Lower lobe of right lung (tissue), 2 donors: ENCODE data around the gene CCM2L. TPM values are rescaled to one million over a fixed set of nuclear protein-coding genes. Genes with fewer than 3 reads are reported as not detected.

Experiments
- ATAC-seq, 2 donors: fragments of 200-7000 bp; cut with Tn5 transposase; one replicate each; pipeline ENCODE4 v1.9.1; 2020 to 2022; ENCODE audit warnings: mild to moderate bottlenecking in 2 of 2, moderate library complexity in 2 of 2
- DNase-seq: peaks from one replicate; pipeline ENCODE4 v3.0.0-alpha.2; 2020
- H3K27ac ChIP-seq: fragments of 200-600 bp; one replicate; pipeline ENCODE4 v1.8.0; 2022
- H3K27me3 ChIP-seq: fragments of 200-600 bp; one replicate; pipeline ENCODE4 v1.8.0; 2022; ENCODE audit warnings: low read depth
- H3K36me3 ChIP-seq: fragments of 200-600 bp; one replicate; pipeline ENCODE4 v1.8.0; 2022; ENCODE audit warnings: mild to moderate bottlenecking
- H3K4me1 ChIP-seq: fragments of 200-600 bp; one replicate; pipeline ENCODE4 v1.8.0; 2022
- H3K4me3 ChIP-seq: fragments of 200-600 bp; one replicate; pipeline ENCODE4 v1.8.0; 2022; ENCODE audit warnings: mild to moderate bottlenecking
- H3K9me3 ChIP-seq: fragments of 200-600 bp; one replicate; pipeline ENCODE4 v1.8.0; 2022
- intact Hi-C: fragments of 100-400 bp; cut with DNase I; formaldehyde crosslinking; loops from one replicate; pipeline ENCODE4 v1.11.0; 2022
- total RNA-seq: library from RNA; stranded (reverse); fragmentation: NEBNext Ultra II Directional; extraction: Animal tissue kit (Norgen Biotek cat#: 25700); gene quantifications from one replicate; pipeline ENCODE4 v1.2.1, GENCODE V29; 2021
- TF ChIP-seq, protein P1 (sequence below): fragments of 200-600 bp; IDR thresholded peaks from one replicate; pipeline ENCODE4 v1.8.0; 2022; ENCODE audit warnings: antibody characterized with exemption, mild to moderate bottlenecking
- donor health status: DM: no; HTN: yes; CAD: no; lungs with severe emphysema.

The CCM2L gene
- total RNA-seq, 1 donor from 2014 or later = 18.8 TPM

- intact Hi-C loops = no loop called here
- H3K27me3 ChIP-seq = peaks cover 28% of the 10 kb centered on the region
Measured at GRCh38 chr20:32021091-32021490, 10.9 kb downstream of the CCM2L start.

GRCh38 chr20:32024683-32025295, 14.6 kb downstream of the CCM2L start:
- intact Hi-C loops = no loop called here
- Histone ChIP-seq H3K9me3 (no peaks in the 10 kb centered on the region), H3K27me3 (peaks cover 24% of the 10 kb centered on the region), H3K4me3 (no peak overlapping the region), H3K4me1 (peaks cover 2% of the 10 kb centered on the region), H3K27ac (no peak overlapping the region), H3K36me3 (peaks cover 12% of the 10 kb centered on the region)
- TF ChIP-seq, protein P1, sequence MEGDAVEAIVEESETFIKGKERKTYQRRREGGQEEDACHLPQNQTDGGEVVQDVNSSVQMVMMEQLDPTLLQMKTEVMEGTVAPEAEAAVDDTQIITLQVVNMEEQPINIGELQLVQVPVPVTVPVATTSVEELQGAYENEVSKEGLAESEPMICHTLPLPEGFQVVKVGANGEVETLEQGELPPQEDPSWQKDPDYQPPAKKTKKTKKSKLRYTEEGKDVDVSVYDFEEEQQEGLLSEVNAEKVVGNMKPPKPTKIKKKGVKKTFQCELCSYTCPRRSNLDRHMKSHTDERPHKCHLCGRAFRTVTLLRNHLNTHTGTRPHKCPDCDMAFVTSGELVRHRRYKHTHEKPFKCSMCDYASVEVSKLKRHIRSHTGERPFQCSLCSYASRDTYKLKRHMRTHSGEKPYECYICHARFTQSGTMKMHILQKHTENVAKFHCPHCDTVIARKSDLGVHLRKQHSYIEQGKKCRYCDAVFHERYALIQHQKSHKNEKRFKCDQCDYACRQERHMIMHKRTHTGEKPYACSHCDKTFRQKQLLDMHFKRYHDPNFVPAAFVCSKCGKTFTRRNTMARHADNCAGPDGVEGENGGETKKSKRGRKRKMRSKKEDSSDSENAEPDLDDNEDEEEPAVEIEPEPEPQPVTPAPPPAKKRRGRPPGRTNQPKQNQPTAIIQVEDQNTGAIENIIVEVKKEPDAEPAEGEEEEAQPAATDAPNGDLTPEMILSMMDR = no peak
- ATAC-seq (no peak), DNase-seq (no peak)

More at GRCh38 chr20:32021091-32021490, 10.9 kb downstream of the CCM2L start:
- Histone ChIP-seq H3K36me3 (peaks cover 8% of the 10 kb centered on the region), H3K4me1 (peaks cover 13% of the 10 kb centered on the region), H3K4me3 (no peak overlapping the region), H3K9me3 (no peaks in the 10 kb centered on the region), H3K27ac (no peak overlapping the region)
- ATAC-seq (no peak), DNase-seq (no peak)
- TF ChIP-seq, protein P1 = no peak

GRCh38 chr20:32027643-32028042, 17.4 kb downstream of the CCM2L start:
- intact Hi-C loops = no loop called here
- H3K27ac ChIP-seq = no peak overlapping the region
- no peak overlapping the region for H3K4me3 ChIP-seq
- TF ChIP-seq, protein P1 = no peak
- peaks cover 19% of the 10 kb centered on the region for H3K36me3 ChIP-seq
- no peak for DNase-seq
- ATAC-seq = no peak
- peaks cover 11% of the 10 kb centered on the region for H3K27me3 ChIP-seq
- no peaks in the 10 kb centered on the region for H3K9me3 ChIP-seq
- peaks cover 12% of the 10 kb centered on the region for H3K4me1 ChIP-seq

- intact Hi-C loops = no loop called here
Measured at GRCh38 chr20:32028647-32029372, 18.6 kb downstream of the CCM2L start.

DNA sequence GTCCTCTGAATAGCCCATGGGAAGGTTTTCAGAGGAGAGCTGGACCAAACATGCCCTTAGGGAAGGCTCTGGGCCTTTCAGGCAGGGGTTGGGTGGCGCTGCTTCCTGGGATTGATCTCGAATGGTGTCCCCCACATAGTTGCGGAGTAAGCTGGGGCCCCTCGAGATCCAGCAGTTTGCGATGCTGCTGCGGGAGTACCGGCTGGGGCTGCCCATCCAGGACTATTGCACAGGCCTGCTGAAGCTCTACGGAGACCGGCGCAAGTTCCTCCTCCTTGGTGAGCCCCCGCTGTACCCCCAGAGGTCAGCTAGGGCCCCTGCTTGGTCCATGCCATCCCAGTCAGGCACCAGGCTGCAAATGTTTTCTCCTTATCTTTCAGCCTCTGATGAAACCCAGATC, 19.3 kb downstream of the CCM2L start:
- H3K27me3 ChIP-seq = peaks cover 8% of the 10 kb centered on the region
- peaks cover 15% of the 10 kb centered on the region for H3K36me3 ChIP-seq
- H3K9me3 ChIP-seq = no peaks in the 10 kb centered on the region
- H3K4me3 ChIP-seq = no peak overlapping the region
- intact Hi-C loops = no loop called here
- H3K4me1 ChIP-seq = peaks cover 27% of the 10 kb centered on the region
- H3K27ac ChIP-seq = no peak overlapping the region
- DNase-seq (no peak), ATAC-seq (no peak)
- TF ChIP-seq, protein P1 = no peak

More at GRCh38 chr20:32028647-32029372, 18.6 kb downstream of the CCM2L start:
- Histone ChIP-seq H3K4me3 (no peak overlapping the region), H3K27me3 (peaks cover 7% of the 10 kb centered on the region), H3K4me1 (peaks cover 20% of the 10 kb centered on the region), H3K27ac (no peak overlapping the region), H3K9me3 (no peaks in the 10 kb centered on the region), H3K36me3 (peaks cover 15% of the 10 kb centered on the region)
- DNase-seq = no peak
- TF ChIP-seq, protein P1 = no peak
- no peak for ATAC-seq
